NCI-H2171 treated with DMSO at 0.1 percent for 48 hours (cell line): ENCODE results near the gene PLAAT3.
"Not testable (repeated sequence)": the region's sequence is repeated elsewhere in the genome, so short reads cannot be mapped to it uniquely, and the experiment has no call there.

Source experiments
- DNase-seq: peaks from one replicate; lab custom pipeline; 2025; lab: John Stamatoyannopoulos, UW

PLAAT3 gene

DNA sequence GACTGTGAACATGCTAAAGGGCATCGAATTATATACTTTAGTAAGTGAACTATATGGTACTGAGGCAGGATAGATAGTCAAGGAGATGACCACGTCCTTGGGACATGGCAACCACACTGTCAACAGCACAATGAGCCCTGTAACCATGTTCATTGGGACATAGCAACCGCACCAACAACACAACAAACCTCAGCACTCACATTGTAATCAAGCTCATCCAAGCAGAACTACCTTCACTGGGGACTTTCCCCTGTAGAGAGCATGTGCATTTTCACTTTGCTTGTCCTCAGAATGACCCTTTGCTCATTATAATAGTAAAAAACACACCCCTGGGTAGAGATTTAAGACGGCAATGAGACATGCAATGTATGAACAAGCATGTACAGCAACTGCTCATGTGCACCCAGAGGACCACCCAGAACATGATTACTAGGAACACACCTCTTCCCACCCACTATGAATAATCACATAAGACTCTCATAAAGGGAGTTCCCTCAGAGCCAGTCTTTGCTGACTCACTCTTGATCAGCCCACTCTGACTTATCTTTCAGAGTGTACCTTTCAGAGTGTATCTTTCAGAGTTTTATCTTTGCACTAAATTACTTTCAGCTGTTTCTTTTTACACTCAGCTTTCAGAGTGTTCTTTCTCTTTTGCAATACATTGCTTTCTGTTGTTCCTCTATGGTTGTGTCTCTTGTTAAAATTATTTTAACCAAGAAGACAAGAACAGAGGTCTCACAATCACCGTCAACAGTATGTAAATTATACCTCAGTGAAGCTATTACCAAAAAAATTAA, 47.0 kb downstream of the PLAAT3 start:
- peak; percentile 78 for DNase-seq

DNA sequence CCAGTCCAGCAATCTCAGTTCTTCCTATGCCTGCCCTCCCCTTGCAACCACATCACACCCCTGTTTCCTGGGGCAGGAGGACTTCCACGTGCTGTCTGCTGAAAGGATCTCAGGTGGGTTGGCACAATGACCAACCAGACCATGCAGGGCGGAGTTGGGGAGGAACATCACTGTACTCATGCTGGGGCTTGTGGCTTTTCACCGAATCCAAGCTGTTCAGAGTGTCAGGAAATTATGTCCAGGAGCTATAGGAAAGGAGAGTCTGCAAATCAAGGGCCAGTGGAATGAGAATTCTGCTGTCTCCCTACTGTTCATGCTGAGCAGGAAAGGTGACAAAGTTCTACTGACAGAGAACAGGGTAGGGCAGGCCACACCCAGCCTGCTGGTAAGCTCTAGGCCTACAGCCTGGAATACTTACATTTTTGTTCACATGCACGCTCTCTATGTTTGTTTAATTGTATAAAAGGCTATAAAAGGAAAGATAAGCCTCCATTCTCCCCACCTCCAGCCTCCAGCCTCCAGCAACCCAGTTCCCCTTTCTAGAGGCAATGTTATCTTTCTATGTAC, 49.4 kb downstream of the PLAAT3 start:
- peak; percentile 45 for DNase-seq

DNA sequence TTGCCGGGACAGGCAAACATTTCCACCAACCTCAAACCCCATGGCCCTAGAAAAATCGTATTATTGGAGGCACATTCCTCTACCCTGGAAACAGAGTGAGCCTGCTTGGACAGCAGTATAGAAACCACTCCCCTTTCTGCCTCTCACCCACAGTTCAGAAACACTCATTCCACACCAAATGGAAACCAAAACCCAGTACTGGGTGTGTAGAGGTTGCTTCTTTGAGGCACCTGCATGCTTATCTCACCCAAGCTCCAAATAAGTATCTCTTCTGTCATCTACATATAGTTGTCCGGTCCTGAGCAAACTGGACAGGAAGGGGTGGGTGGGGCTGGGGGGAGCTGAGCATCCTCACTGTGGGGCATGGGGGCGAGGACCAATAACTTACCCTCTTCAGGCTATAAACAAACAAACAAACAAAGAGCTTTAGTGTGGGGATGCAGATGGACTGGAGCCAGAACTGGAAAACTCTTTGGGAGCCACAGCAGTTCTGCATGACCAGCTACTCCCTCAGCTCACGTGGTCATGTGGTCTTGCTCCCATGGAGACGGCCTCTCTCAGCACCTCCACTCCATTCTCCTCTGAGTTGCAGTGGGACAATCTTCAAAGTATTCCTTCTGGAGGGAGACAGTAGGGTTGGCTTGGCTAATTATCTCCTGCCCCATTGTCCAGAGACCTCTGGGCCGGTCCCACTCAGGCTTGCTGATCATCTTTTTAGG, 50.0 kb downstream of the PLAAT3 start:
- DNase-seq, result no peak

DNA sequence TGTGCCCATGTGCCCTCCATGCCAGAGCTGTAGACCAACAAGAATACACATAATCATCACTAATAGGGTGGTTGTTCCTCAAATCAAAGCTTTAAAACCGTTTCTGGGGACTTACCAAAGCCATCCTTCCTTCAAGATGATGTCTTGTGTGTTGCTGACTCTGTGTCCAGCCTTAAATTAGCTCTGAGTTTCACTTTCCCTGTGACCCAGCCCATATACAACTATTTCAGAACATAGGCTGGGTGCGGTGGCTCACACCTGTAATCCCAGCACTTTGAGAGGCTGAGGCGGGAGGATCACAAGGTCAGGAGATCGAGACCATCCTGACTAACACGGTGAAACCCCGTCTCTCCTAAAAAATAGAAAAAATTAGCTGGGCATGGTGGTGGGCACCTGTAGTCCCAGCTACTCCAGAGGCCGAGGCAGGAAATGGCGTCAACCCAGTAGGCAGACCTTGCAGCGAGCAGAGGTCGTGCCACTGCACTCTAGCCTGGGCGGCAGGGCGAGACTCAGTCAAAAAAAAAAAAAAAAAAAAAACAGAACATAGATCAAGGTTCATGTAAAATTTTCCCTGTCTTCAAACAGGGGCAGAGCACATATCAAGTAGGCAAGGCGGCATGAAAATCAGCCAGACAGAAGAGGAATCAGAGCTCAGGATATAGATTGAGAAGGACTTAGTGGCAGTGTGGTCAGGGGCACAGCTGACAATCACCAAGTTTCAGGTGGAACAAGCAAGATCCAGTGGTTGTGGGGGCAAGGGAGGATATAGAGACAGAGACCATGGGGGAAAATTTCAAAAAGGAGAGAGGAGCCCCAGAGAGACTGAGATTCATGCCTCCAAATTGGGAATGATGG, 50.8 kb downstream of the PLAAT3 start, which contains the start of gene PLAAT2:
TSS of gene PLAAT2 (minus strand) at position 179 of the 855 bp plus-strand sequence. CDS start at position 124, 55 bp downstream.
- DNase-seq, result no peak

DNA sequence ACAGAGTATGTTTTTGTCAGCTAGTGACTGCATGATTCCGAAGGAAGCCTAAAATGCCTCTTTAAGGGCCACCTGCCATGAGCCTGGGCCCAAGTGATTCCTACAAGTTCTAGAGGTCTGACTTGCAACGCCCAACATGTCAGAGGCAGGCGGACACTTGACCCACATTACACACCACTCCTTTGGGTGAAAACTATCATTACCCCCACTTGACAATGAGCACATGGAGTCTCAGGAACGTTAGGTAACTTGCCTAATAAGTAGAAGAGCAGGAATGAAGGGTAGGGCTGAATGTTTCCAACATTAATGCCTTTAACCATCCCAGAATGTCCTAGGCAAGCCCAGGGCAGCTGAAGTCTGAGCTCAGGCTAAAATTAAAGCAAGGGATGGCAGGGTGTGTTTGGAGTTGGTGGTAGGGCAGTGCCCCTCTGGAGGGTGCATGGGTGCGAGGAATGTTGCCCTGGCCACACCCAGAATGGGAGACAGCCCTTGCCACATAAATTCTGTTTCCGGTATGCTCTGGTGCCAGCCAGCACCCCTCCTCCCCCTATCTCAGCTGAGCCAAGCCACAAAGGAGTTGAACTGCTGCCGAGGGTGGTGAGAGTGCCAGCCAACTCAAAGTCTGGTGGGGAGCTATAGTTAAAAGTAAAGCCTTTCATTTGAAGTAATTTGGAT, 53.6 kb downstream of the PLAAT3 start:
- no peak for DNase-seq

DNA sequence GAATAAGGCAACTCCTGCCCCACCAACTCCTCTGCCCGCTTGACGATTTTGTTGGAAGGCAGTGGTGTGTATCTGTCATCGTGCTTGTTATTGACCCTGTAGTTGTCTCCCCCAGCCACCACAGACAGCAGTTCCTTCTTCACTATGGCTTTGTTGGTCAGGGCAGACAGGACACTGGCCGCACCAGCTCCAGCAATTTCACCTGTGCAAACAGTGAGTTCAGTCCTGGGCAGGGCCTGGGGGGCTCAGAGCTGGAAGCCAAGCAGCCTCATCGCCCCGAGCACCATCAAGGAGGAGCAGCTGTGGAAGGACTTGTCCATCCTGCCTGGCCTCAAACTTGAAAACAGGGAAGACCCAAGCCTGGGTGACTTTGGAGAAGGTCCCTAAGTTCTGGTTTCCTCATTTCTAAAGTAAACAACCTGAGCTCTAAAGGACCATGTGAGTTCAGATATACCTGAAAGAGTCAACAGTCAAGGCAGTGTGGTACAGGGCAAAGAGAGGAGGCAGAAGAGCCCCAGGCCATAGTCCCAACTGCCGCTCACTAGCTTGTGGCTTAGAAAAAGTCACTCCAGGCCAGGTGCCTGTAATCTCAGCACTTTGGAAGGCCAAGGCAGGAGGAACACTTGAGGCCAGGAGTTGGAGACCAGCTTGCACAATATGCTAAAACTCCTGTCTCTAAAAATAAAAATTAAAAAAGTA, 55.6 kb downstream of the PLAAT3 start:
- DNase-seq, result no peak

DNA sequence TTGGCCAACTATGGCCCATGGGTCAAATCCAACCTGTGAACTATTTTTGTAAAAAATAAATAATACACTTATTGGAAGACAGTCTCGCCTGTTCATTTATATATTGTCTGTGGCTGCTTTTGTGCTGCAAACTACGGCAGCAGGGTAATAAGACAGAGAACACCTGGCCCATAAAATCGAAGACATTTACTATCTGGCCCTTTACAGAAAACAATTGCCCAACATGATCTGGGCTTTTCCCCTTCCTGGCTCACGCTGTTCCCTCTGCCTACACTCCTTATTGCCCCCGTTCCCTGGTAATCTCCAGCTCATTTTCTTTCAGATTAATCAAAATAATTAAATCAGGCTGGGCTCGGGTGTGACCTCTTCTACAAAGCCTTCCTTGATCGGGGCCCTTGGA, 56.7 kb downstream of the PLAAT3 start:
- DNase-seq, result no peak

DNA sequence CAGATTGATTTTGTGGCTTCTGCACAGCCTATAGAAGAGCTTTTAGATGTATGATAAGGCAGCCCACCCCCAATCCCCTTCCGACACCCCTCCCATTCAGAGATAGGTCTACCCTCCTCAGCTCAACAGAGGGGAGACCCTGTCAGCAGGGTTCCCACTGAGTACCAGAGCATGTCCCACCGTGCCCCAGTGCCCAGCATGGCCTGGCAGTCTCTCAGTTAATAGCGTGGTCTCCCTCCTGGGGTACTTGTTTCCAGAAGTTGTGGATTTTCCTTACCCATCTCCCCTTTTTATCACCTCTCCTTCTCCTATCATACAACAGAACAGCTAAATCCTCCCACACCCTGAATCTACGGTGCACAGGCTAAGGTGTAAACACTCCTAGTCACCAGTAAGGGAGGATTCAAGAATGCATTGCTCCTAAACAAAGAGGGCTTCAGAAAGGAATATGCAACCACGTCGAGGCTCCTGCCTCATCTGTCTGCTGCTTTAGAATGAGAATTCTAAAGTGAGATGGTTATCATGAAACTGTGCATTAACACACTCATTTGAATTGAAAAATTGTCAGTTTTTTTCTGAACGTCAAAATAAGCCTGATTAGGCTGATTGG, 57.7 kb downstream of the PLAAT3 start:
- no peak for DNase-seq

DNA sequence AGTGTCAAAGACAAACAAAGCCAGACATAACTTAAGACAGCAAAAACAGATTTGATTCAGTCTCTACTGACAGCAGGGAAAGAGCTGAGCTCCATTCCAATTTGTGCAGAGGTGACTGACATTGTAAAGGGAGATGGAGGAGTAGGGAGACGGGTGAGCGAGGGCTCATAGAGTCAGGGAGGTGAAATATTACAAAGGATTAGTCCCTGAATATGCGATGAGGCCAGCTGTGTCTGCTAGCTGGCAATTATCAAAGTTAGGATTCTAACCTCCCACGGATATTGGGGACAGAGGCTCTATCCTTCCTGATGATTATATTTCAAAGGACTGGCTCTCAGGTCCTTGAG, 59.4 kb downstream of the PLAAT3 start:
- no peak for DNase-seq

DNA sequence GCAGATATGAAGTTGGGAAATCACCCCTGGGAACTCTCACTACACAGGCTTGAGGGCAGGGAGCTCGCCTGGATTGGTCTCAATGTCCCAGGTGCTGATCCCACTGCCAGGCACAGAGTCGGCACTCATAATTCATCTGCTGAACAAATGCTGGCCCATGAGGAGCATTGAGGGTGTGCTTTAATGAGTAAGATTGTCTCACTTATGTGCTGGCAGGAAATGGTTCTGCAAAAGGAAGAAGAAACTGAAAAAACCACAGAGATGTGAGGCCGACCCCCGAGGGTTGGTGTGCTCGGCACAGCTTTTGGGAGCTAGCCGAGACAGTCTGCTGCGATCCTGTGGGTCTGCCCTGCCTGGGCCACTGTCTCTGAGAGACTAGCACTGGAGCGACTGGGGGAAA, 60.5 kb downstream of the PLAAT3 start:
- no peak for DNase-seq

DNA sequence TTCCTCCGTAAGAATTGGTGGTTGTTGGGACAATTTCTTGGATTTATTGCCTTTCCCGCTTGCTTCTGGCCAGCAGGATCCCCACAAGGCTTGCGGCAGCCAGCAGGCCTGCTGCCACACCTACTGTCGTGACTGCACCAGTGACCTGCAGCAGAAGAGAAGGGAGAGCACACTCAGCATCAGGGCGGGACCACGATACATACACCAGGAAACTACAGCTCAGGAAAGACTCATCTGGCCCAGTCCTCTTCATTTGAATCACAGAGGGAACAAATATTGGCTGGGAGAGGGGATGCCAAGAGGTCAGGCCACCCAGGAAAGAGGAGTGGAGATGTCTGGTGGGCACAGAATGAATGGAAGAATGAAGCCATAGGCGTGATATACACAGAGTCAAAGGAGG, 61.3 kb downstream of the PLAAT3 start:
- no peak for DNase-seq

DNA sequence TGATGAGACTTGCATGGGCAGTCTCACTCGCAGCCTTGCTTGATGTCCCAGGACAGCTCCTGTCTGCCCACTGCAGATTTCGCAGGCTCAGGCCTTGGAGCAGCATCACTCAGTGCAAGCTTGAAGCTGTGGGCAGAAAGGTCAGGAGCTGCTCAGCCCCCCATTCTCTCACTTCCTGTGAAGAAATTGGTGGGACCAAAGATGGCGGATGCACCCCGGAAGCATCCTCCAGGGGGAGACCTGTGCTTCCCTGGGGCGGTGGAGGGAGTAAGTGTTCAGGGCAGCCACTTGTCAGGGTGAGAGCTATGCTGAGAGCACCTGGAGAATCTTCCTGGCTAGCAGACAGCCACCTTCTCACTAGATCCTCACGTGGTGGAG, 62.4 kb downstream of the PLAAT3 start:
- no peak for DNase-seq

DNA sequence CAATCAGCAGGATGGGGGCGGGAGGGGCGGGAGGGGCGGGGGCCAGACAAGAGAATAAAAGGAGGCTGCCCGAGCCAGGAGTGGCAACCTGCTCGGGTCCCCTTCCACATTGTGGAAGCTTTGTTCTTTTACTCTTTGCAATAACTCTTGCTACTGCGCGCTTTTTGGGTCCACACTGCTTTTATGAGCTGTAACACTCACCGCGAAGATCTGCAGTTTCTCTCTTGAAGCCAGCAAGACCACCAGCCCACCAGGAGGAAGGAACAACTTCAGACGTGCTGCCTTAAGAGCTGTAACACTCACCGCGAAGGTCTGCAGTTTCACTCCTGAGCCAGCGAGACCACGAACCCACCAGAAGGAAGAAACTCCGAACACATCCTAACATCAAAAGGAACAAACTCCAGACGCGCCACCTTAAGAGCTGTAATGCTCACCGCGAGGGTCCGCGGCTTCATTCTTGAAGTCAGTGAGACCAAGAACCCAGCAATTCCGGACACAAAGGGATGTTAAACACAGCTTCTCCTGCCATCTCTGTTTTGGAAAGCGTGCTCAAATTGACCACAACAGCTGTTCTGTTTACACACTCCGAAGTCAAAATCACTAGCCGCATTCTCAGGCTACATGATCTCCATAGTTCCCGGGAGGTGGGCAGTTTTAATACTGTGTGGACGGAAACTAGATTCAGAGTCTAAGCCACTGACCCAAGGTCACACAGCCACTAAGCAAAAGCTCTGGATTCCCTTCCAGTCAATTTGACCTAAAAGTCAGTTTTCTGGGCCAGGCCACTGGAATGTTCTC, 62.9 kb downstream of the PLAAT3 start:
- no peak for DNase-seq

DNA sequence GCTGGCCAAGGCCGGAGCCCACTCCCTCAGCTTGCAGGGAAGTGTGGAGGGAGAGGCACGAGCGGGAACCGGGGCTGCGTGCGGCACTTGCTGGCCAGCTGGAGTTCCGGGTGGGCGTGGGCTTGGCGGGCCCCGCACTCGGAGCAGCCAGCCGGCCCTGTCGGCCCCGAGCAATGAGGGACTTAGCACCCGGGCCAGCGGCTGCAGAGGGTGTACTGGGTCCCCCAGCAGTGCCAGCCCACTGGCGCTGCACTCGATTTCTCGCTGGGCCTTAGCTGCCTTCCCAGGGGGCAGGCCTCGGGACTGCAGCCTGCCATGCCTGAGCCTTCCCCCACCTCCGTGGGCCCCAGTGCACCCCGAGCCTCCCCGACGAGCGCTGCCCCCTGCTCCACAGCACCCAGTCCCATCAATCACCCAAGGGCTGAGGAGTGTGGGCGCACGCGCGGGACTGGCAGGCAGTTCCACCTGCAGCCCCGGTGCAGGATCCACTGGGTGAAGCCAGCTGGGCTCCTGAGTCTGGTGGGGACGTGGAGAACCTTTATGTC, 64.0 kb downstream of the PLAAT3 start:
- DNase-seq, result not testable (repeated sequence)

DNA sequence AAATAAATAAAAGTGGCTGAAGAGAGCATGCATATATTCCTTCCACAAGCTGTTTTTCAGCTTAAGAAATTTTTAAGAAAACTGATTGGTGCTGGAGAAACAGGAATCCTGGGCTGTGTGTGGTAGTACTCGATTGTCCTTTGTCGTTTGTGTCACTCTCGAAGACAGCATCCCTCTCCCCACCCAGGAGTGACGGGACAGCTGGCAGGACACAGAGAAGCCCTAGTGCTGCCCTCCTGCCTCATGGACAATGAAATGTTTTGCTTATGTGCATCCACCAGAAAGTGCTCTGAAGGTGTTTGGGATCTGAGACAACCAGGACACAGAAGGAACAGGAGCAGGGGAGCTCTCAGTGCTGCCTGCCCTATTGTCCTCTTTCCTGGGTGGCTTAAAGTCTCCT, 64.8 kb downstream of the PLAAT3 start:
- no peak for DNase-seq

DNA sequence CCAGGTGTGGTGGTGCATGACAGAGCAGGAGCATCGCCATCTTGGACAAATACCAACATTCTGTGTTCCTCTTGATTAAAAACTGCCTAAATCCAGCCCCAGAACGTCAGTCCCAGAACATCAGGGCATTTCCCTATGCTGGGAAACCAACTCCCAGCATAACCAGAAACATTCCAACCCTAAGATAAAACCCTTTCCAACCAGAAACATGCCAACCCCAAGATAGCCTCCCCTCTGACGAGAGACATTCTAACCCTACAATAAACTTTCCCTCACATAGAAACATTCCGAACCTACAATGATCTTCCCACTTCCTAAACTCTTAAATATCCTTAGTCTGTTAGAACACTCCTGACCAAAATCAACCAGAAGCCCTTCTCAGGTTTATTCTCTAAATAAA, 66.1 kb downstream of the PLAAT3 start:
- no peak for DNase-seq

DNA sequence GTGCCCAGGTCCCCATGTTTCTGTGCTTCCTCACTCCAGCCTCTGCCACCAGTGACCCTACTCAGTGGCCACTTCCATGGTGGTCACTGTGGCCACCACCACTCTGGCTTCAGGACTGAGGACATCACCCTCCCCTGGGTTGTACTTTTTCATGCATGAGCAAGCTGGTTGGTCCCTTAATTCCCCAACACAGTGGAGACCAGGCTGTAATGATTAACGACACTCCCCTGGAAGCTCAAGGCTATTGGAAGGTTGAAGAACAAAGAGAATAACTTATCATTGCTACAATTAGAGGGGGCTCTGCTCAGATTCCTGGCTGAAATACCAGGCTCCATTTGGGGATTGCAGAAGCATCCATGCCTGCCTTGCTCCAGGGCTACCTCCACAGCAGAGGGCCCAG, 67.2 kb downstream of the PLAAT3 start:
- no peak for DNase-seq

DNA sequence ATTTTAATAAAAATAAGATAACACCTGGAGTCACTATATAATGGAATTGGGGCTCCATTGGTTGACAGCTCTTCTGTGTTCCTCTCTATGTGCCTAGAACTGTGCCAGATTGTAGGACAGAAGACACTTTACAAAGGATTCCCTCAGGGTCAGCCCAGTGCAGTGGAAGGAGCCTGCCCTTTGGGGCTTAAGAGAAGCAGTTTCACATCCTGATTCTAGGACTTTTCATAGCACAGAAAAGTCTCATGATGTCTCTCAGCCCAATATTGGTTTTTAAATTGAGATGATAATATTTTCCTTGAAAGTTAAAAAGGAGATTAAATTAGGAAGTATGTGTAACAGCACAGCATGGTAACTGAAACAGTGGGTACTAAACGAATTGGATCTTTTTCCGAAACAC, 70.5 kb downstream of the PLAAT3 start:
- DNase-seq, result no peak

DNA sequence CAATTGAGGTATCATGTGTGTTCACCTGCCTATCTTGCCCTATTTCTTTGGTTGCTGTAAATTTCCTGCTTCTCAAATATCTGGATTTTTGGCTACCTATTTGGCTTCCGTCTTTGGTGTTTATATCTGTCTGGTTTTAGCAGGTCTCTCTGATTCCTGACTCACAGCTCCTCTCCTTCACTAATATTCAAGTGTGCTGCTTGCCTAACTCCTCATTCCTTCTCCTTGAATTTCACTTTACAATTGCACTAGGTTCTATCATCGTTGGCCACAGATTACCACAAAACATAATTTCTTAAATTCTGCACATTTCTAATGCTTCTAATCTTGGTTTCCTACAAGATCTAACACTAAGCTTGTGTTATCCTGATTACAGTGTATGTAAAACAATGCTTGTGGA, 71.7 kb downstream of the PLAAT3 start:
- DNase-seq, result not testable (repeated sequence)
